A549 (cell line): ENCODE data around the gene CNTNAP2. TPM values are rescaled to one million over a fixed set of nuclear protein-coding genes. Genes with fewer than 3 reads are reported as not detected.

ENCODE experiments used
- ATAC-seq, 2 experiments: fragments of 200-7000 bp in 1 of 2; fragments of >200 bp in 1 of 2; cut with Nextera tagmentation in 1 of 2; cut with Tn5 transposase in 1 of 2; 3 replicates each; pipeline versions ENCODE4 v1.8.0 to v1.9.1; 2018 to 2020; ENCODE audit warnings: mild to moderate bottlenecking in 1 of 2, moderate library complexity in 1 of 2
- CTCF ChIA-PET: fragments of 300-600 bp; sonication (Branson Sonifier 250); formaldehyde crosslinking; extraction: SDS; loops from one replicate; lab custom pipeline; 2021; ENCODE audit warnings: antibody characterized with exemption, inconsistent platforms; lab: Yijun Ruan, JAX
- POLR2A ChIA-PET: fragments of 350-600 bp; formaldehyde crosslinking; extraction: SDS; loops from one replicate; lab custom pipeline; 2021; ENCODE audit warnings: antibody characterized with exemption, inconsistent platforms; lab: Yijun Ruan, JAX
- DNase-seq, 2 experiments: peaks; one replicate each; pipeline versions ENCODE4 v3.0.0 to v3.0.0-alpha.2; 2011 to 2016; ENCODE audit warnings: low read depth in 1 of 2, low spot score in 1 of 2
- FAIRE-seq: peaks from 2 replicates; lab custom pipeline; 2011; peaks lifted over from hg19 to GRCh38; lab: Jason Lieb, UNC
- H3K27ac ChIP-seq, 2 experiments: fragments of >200 bp; sonication (Bioruptor Twin); formaldehyde crosslinking; 3 replicates each; pipeline ENCODE4 v1.5.1; 2016 to 2017
- H3K4me1 ChIP-seq: fragments of >200 bp; sonication (Bioruptor Twin); formaldehyde crosslinking; 3 replicates; pipeline ENCODE4 v1.6.1; 2016
- H3K4me2 ChIP-seq: fragments of >200 bp; sonication (Bioruptor Twin); formaldehyde crosslinking; 3 replicates; pipeline ENCODE4 v1.6.1; 2016
- H3K4me3 ChIP-seq: fragments of >200 bp; sonication (Bioruptor Twin); formaldehyde crosslinking; 3 replicates; pipeline ENCODE4 v1.5.1; 2016
- H3K9me3 ChIP-seq: fragments of >200 bp; sonication (Bioruptor Twin); formaldehyde crosslinking; 3 replicates; pipeline ENCODE4 v1.6.1; 2016
- CBX2 ChIP-seq: fragments of 200-600 bp; sonication (generic); IDR thresholded peaks from 2 replicates; pipeline ENCODE4 v1.6.1; 2016; ENCODE audit warnings: low read depth, mild to moderate bottlenecking, borderline replicate concordance
- CHD2 ChIP-seq: fragments of 150-350 bp; IDR thresholded peaks from 2 replicates; pipeline ENCODE4 v1.6.1; 2014; ENCODE audit warnings: low read length; ENCODE audit not compliant: partially characterized antibody
- EHF ChIP-seq: fragments of 250-450 bp; sonication (Bioruptor Pico); IDR thresholded peaks from 2 replicates; pipeline ENCODE4 v1.5.0; 2020; ENCODE audit warnings: mild to moderate bottlenecking
- FOSB ChIP-seq: fragments of 250-450 bp; sonication (Bioruptor Pico); IDR thresholded peaks from 2 replicates; pipeline ENCODE4 v1.5.0; 2020; ENCODE audit warnings: mild to moderate bottlenecking, moderate library complexity
- HEYL ChIP-seq: fragments of 250-450 bp; sonication (Bioruptor Pico); IDR thresholded peaks from 2 replicates; pipeline ENCODE4 v1.8.0; 2021; ENCODE audit warnings: mild to moderate bottlenecking, moderate library complexity
- HOXA7 ChIP-seq: fragments of 250-450 bp; sonication (Bioruptor Pico); IDR thresholded peaks from 2 replicates; pipeline ENCODE4 v1.5.0; 2020; ENCODE audit warnings: mild to moderate bottlenecking, moderate library complexity
- HOXB5 ChIP-seq: fragments of 250-450 bp; sonication (Bioruptor Pico); IDR thresholded peaks from 2 replicates; pipeline ENCODE4 v1.5.0; 2020; ENCODE audit warnings: mild to moderate bottlenecking, moderate library complexity
- JUN ChIP-seq, 2 experiments: fragments of >200 bp; sonication (Bioruptor Twin); formaldehyde crosslinking; IDR thresholded peaks; 2 replicates in 1 of 2; 3 replicates in 1 of 2; pipeline ENCODE4 v1.6.1; 2016 to 2017
- KDM5A ChIP-seq: fragments of 200-600 bp; sonication (generic); IDR thresholded peaks from 2 replicates; pipeline ENCODE4 v1.6.1; 2016; ENCODE audit warnings: antibody characterized with exemption, mild to moderate bottlenecking
- MAFK ChIP-seq: fragments of 450-650 bp; IDR thresholded peaks from 2 replicates; pipeline ENCODE4 v1.6.1; 2014; ENCODE audit not compliant: partially characterized antibody
- NFE2L2 ChIP-seq: fragments of 150-350 bp; conservative IDR thresholded peaks from 2 replicates; pipeline ENCODE4 v1.6.1; 2014; ENCODE audit warnings: low read length
- PHF8 ChIP-seq: fragments of 200-600 bp; sonication (generic); IDR thresholded peaks from 2 replicates; pipeline ENCODE4 v1.6.1; 2016; ENCODE audit warnings: low read depth, mild to moderate bottlenecking, antibody characterized with exemption, moderate library complexity, borderline replicate concordance
- POLR2AphosphoS2 ChIP-seq: conservative IDR thresholded peaks from 2 replicates; pipeline ENCODE4 v1.6.1; 2012; ENCODE audit warnings: low read length, improper control_type of control experiment, inconsistent platforms
- RAD21 ChIP-seq, 2 experiments: fragments of >200 bp in 1 of 2; sonication (Bioruptor Twin) in 1 of 2; formaldehyde crosslinking in 1 of 2; IDR thresholded peaks in 1 of 2; conservative IDR thresholded peaks in 1 of 2; 2 replicates in 1 of 2; 3 replicates in 1 of 2; pipeline ENCODE4 v1.6.1; 2012 to 2018; ENCODE audit warnings: inconsistent platforms in 1 of 2
- RARB ChIP-seq: fragments of 250-450 bp; sonication (Bioruptor Pico); IDR thresholded peaks from 2 replicates; pipeline ENCODE4 v1.8.0; 2021; ENCODE audit warnings: mild to moderate bottlenecking, moderate library complexity
- RCOR1 ChIP-seq: fragments of 150-350 bp; IDR thresholded peaks from 2 replicates; pipeline ENCODE4 v1.6.1; 2014; ENCODE audit warnings: antibody characterized with exemption, low read length, low read depth
- RFX5 ChIP-seq: fragments of 450-650 bp; IDR thresholded peaks from 2 replicates; pipeline ENCODE4 v1.7.1; 2014; ENCODE audit warnings: antibody characterized with exemption, mild to moderate bottlenecking, moderate library complexity
- WGBS: methylation state at CpG from one replicate; pipeline ENCODE4 v1.1.6; 2017; ENCODE audit errors: missing lambda C conversion rate; 5-methylcytosine and 5-hydroxymethylcytosine counted together
- polyA plus RNA-seq, 4 experiments: library from polyadenylated mRNA; depleted of rRNA in 3 of 4; stranded (reverse); fragments of >200 nt; fragmentation: RNase III in 1 of 4; extraction: RNeasy Plus Mini Kit Qiagen cat#74134 plus additional on column Dnase treatment in 1 of 4; gene quantifications; 2 replicates in 3 of 4; 3 replicates in 1 of 4; pipeline ENCODE4 v1.2.3, GENCODE V29; 2011 to 2017
- TF ChIP-seq, protein P1 (sequence below): fragments of 200-600 bp; sonication (generic); IDR thresholded peaks from 2 replicates; pipeline ENCODE4 v1.6.1; 2016; ENCODE audit warnings: antibody characterized with exemption, mild to moderate bottlenecking, moderate library complexity
- TF ChIP-seq, protein P2 (sequence below): fragments of >200 bp; sonication (Bioruptor Twin); formaldehyde crosslinking; IDR thresholded peaks from 2 replicates; pipeline ENCODE4 v1.6.1; 2016
- TF ChIP-seq, protein P3 (sequence below): fragments of 250-450 bp; sonication (Bioruptor Pico); IDR thresholded peaks from 2 replicates; pipeline ENCODE4 v1.5.0; 2021; ENCODE audit warnings: mild to moderate bottlenecking, moderate library complexity, borderline replicate concordance
- TF ChIP-seq, protein P4 (sequence below): fragments of 450-650 bp; IDR thresholded peaks from 2 replicates; pipeline ENCODE4 v1.6.1; 2014; ENCODE audit warnings: antibody characterized with exemption

The CNTNAP2 gene
- polyA plus RNA-seq, 2 of the 4 experiments (the other 2 are of a cell fraction): 0.05 to 0.13 TPM

DNA sequence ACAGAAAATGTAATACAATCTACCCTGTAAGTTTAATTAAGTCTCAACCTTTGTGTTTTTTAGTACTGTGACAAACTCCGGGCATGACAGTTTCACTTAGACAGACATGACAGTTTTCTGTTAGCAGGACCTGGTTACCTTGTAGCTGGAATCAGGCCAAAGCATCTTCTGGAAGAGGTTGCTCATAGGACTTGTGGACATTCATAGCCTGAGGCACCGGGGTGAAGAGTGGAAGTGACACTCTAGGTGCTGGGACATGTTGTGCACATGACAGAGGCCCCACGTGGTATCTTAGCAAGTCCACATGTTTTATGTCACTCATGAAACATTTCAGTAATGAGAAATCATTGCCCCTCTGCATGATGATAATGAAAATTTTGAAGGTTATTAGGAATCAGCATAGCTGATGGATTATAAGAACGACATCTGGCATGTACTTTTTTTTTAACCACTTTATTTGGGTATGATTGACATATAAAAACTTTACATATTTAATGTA is 441.4 kb downstream of the CNTNAP2 start:
- FAIRE-seq (no peak), DNase-seq (no peak), ATAC-seq (no peak)
- POLR2A ChIA-PET: no interaction called here
- TF ChIP-seq HOXB5: no peak
- no peak for TF ChIP-seq EHF
- no peak for TF ChIP-seq RAD21 (conservative IDR thresholded peaks at IDR 0.05 in 1 of 2, IDR thresholded peaks at IDR 0.05 in 1 of 2)
- TF ChIP-seq NFE2L2: no peak
- TF ChIP-seq JUN (IDR thresholded peaks at IDR 0.05): no peak
- TF ChIP-seq RCOR1: no peak
- TF ChIP-seq, protein P1, sequence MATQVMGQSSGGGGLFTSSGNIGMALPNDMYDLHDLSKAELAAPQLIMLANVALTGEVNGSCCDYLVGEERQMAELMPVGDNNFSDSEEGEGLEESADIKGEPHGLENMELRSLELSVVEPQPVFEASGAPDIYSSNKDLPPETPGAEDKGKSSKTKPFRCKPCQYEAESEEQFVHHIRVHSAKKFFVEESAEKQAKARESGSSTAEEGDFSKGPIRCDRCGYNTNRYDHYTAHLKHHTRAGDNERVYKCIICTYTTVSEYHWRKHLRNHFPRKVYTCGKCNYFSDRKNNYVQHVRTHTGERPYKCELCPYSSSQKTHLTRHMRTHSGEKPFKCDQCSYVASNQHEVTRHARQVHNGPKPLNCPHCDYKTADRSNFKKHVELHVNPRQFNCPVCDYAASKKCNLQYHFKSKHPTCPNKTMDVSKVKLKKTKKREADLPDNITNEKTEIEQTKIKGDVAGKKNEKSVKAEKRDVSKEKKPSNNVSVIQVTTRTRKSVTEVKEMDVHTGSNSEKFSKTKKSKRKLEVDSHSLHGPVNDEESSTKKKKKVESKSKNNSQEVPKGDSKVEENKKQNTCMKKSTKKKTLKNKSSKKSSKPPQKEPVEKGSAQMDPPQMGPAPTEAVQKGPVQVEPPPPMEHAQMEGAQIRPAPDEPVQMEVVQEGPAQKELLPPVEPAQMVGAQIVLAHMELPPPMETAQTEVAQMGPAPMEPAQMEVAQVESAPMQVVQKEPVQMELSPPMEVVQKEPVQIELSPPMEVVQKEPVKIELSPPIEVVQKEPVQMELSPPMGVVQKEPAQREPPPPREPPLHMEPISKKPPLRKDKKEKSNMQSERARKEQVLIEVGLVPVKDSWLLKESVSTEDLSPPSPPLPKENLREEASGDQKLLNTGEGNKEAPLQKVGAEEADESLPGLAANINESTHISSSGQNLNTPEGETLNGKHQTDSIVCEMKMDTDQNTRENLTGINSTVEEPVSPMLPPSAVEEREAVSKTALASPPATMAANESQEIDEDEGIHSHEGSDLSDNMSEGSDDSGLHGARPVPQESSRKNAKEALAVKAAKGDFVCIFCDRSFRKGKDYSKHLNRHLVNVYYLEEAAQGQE: no peak
- no peak for TF ChIP-seq FOSB (CRISPR knock-in tag)
- TF ChIP-seq, protein P2, sequence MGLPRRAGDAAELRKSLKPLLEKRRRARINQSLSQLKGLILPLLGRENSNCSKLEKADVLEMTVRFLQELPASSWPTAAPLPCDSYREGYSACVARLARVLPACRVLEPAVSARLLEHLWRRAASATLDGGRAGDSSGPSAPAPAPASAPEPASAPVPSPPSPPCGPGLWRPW: no peak
- TF ChIP-seq RARB (CRISPR knock-in tag): no peak
- TF ChIP-seq CBX2: no peak
- TF ChIP-seq, protein P3, sequence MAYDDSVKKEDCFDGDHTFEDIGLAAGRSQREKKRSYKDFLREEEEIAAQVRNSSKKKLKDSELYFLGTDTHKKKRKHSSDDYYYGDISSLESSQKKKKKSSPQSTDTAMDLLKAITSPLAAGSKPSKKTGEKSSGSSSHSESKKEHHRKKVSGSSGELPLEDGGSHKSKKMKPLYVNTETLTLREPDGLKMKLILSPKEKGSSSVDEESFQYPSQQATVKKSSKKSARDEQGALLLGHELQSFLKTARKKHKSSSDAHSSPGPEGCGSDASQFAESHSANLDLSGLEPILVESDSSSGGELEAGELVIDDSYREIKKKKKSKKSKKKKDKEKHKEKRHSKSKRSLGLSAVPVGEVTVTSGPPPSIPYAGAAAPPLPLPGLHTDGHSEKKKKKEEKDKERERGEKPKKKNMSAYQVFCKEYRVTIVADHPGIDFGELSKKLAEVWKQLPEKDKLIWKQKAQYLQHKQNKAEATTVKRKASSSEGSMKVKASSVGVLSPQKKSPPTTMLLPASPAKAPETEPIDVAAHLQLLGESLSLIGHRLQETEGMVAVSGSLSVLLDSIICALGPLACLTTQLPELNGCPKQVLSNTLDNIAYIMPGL (CRISPR knock-in tag): no peak
- TF ChIP-seq PHF8: no peak
- TF ChIP-seq, protein P4, sequence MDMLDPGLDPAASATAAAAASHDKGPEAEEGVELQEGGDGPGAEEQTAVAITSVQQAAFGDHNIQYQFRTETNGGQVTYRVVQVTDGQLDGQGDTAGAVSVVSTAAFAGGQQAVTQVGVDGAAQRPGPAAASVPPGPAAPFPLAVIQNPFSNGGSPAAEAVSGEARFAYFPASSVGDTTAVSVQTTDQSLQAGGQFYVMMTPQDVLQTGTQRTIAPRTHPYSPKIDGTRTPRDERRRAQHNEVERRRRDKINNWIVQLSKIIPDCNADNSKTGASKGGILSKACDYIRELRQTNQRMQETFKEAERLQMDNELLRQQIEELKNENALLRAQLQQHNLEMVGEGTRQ: no peak
- TF ChIP-seq KDM5A: no peak
- TF ChIP-seq MAFK: no peak
- no peak for TF ChIP-seq HEYL
- no peak for TF ChIP-seq HOXA7 (CRISPR knock-in tag)
- no peak for TF ChIP-seq CHD2
- no peak for TF ChIP-seq RFX5
- WGBS: 3% methylated on average over 4 of the region's 4 CpGs
- CTCF ChIA-PET: no interaction called here
- H3K4me1 ChIP-seq: no peaks in the 10 kb centered on the region
- H3K4me2 ChIP-seq: no peak overlapping the region
- H3K9me3 ChIP-seq: no peaks in the 10 kb centered on the region
- no peak overlapping the region for H3K27ac ChIP-seq
- no peak overlapping the region for H3K4me3 ChIP-seq

DNA sequence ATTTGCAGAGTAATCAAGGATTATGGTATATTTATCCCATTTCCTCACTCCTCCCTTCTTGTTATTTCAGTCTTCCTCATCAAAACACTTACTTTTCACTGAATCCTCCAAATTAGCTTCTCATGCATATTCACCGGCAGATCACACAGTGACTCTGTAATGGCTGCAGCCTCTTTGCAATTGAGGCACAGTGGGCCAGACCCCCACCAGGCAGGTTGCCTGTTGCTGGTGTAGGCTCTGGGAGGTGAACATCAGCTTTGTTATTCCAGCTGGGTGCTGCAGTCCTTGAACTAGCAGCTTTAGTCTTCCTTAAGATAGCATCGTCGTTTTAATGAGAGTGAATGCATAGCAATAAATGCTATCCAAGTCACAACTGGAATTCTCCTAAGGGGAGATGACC is 449.3 kb downstream of the CNTNAP2 start:
- Histone ChIP-seq H3K4me3 (no peak overlapping the region), H3K9me3 (no peaks in the 10 kb centered on the region; the same call in 2 of the 3 replicates), H3K4me2 (no peak overlapping the region), H3K4me1 (no peaks in the 10 kb centered on the region), H3K27ac (no peak overlapping the region)
- TF ChIP-seq, protein P3 (CRISPR knock-in tag): no peak
- TF ChIP-seq NFE2L2 (no peak), POLR2AphosphoS2 (no peak), RARB (CRISPR knock-in tag) (no peak), RCOR1 (no peak)
- CTCF ChIA-PET: no interaction called here
- FAIRE-seq (no peak), DNase-seq (no peak), ATAC-seq (no peak)
- POLR2A ChIA-PET: no interaction called here
- WGBS: 47% methylated on average over 3 of the region's 3 CpGs
